ENCODE results near the gene CHL1. TPM values are rescaled to one million over a fixed set of nuclear protein-coding genes. Genes with fewer than 3 reads are reported as not detected.

Gene CHL1
- polyA plus RNA-seq, 4 donors, result under 0.01 to 6.6 (median 1.9) TPM

GRCh38 chr3:257826-258225 is 61.3 kb downstream of the CHL1 start:
- Histone ChIP-seq H3K9me3 (ENCODE audit: control insufficient read depth in 2 of 2, insufficient read depth in 1 of 2, low read depth in 1 of 2, low read length in 1 of 2) (no peaks in the 10 kb centered on the region), H3K4me1 (ENCODE audit: control insufficient read depth in 3 of 3, insufficient read depth in 2 of 3, low read depth in 1 of 3, low read length in 2 of 3) (no peaks in the 10 kb centered on the region), H3K4me3 (ENCODE audit: low read depth in 1 of 3, low read length in 3 of 3) (no peak overlapping the region), H3K36me3 (ENCODE audit: control insufficient read depth in 3 of 3, insufficient read depth in 2 of 3, low read depth in 1 of 3, low read length in 3 of 3) (no peaks in the 10 kb centered on the region), H3K27me3 (ENCODE audit: control insufficient read depth in 3 of 3, insufficient read depth in 3 of 3, low read length in 3 of 3) (no peaks in the 10 kb centered on the region), H3K27ac (ENCODE audit: low read depth in 1 of 3, low read length in 2 of 3) (no peak overlapping the region)
- whole genome bisulfite sequencing, 3 donors, result 72 to 79% (median 78%) methylated on average over 6 of the region's 6 CpGs
- DNase-seq (no peak), FAIRE-seq (no peak)

DNA sequence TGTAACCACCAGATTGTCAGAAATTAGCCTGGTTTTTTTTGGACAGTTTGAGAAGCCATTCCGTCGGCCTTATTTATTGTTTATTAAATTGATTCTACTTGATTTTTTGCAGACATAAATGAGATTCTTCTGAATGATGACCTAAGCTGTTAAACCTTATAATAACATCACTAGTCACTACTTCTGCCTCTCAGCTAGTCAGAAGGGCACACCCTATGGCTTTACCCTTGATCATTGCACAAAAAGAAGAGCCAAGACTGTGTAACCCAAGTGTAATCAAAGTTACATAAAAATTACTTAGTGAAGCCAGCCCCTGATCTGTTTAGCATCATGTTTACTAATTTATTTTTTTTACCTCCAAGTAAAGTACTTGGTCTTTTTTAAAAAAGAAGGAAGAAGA is 64.3 kb downstream of the CHL1 start:
- WGBS, 3 donors, result 79 to 90% (median 81%) methylated on average over 2 of the region's 2 CpGs
- FAIRE-seq, result no peak

GRCh38 chr3:263393-263792 is 66.8 kb downstream of the CHL1 start:
- DNase-seq (no peak), FAIRE-seq (no peak)
- Histone ChIP-seq H3K9me3 (ENCODE audit: control insufficient read depth in 2 of 2, insufficient read depth in 1 of 2, low read depth in 1 of 2, low read length in 1 of 2) (no peaks in the 10 kb centered on the region), H3K4me1 (ENCODE audit: control insufficient read depth in 3 of 3, insufficient read depth in 2 of 3, low read depth in 1 of 3, low read length in 2 of 3) (no peaks in the 10 kb centered on the region), H3K36me3 (ENCODE audit: control insufficient read depth in 3 of 3, insufficient read depth in 2 of 3, low read depth in 1 of 3, low read length in 3 of 3) (no peaks in the 10 kb centered on the region), H3K4me3 (ENCODE audit: low read depth in 1 of 3, low read length in 3 of 3) (no peak overlapping the region), H3K27me3 (ENCODE audit: control insufficient read depth in 3 of 3, insufficient read depth in 3 of 3, low read length in 3 of 3) (no peaks in the 10 kb centered on the region), H3K27ac (ENCODE audit: low read depth in 1 of 3, low read length in 2 of 3) (no peak overlapping the region)
- 55 to 85% (median 76%) methylated on average over 4 of the region's 4 CpGs for WGBS, 3 donors

More for the DNA sequence above, 64.3 kb downstream of the CHL1 start:
- no peak overlapping the region for H3K4me3 ChIP-seq (ENCODE audit: low read depth in 1 of 3, low read length in 3 of 3)
- no peak for DNase-seq
- H3K36me3 ChIP-seq (ENCODE audit: control insufficient read depth in 3 of 3, insufficient read depth in 2 of 3, low read depth in 1 of 3, low read length in 3 of 3), result no peaks in the 10 kb centered on the region
- no peaks in the 10 kb centered on the region for H3K4me1 ChIP-seq (ENCODE audit: control insufficient read depth in 3 of 3, insufficient read depth in 2 of 3, low read depth in 1 of 3, low read length in 2 of 3)
- no peaks in the 10 kb centered on the region for H3K9me3 ChIP-seq (ENCODE audit: control insufficient read depth in 2 of 2, insufficient read depth in 1 of 2, low read depth in 1 of 2, low read length in 1 of 2)
- no peaks in the 10 kb centered on the region for H3K27me3 ChIP-seq (ENCODE audit: control insufficient read depth in 3 of 3, insufficient read depth in 3 of 3, low read length in 3 of 3)
- H3K27ac ChIP-seq (ENCODE audit: low read depth in 1 of 3, low read length in 2 of 3), result no peak overlapping the region

GRCh38 chr3:264394-265156 is 68.0 kb downstream of the CHL1 start:
- 49 to 61% (median 54%) methylated on average over 9 of the region's 9 CpGs for WGBS, 3 donors
- FAIRE-seq, result no peak
- no peaks in the 10 kb centered on the region for H3K36me3 ChIP-seq (ENCODE audit: control insufficient read depth in 3 of 3, insufficient read depth in 2 of 3, low read depth in 1 of 3, low read length in 3 of 3)
- H3K9me3 ChIP-seq (ENCODE audit: control insufficient read depth in 2 of 2, insufficient read depth in 1 of 2, low read depth in 1 of 2, low read length in 1 of 2), result no peaks in the 10 kb centered on the region
- peak in 1 of 2 donors; percentile 7 for DNase-seq
- no peaks in the 10 kb centered on the region for H3K4me1 ChIP-seq (ENCODE audit: control insufficient read depth in 3 of 3, insufficient read depth in 2 of 3, low read depth in 1 of 3, low read length in 2 of 3)
- no peak overlapping the region for H3K4me3 ChIP-seq (ENCODE audit: low read depth in 1 of 3, low read length in 3 of 3)
- H3K27me3 ChIP-seq (ENCODE audit: control insufficient read depth in 3 of 3, insufficient read depth in 3 of 3, low read length in 3 of 3), result no peaks in the 10 kb centered on the region
- H3K27ac ChIP-seq (ENCODE audit: low read depth in 1 of 3, low read length in 2 of 3), result peak overlapping the region in 1 of 3 donors; percentile 53

DNA sequence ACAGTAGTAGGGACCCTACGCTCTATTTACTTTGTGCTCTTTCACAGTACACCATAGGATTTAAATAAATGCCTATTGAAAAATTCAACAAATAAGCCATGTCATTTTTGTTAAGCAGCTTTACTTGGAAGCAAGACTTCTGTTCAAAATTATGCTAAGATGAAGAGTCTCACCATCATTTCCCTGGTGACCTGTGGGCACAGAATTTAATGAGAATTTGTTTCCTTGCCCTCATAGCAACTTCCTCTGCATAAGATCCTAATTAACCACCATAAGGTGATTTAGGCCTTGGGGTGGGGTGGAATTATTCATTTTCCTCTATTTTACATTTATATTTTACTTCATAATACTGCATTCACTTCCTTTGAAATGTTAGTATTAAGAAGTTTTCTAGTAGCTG is 70.5 kb downstream of the CHL1 start:
- H3K27me3 ChIP-seq (ENCODE audit: control insufficient read depth in 3 of 3, insufficient read depth in 3 of 3, low read length in 3 of 3), result no peaks in the 10 kb centered on the region
- H3K9me3 ChIP-seq (ENCODE audit: control insufficient read depth in 2 of 2, insufficient read depth in 1 of 2, low read depth in 1 of 2, low read length in 1 of 2), result no peaks in the 10 kb centered on the region
- no peaks in the 10 kb centered on the region for H3K4me1 ChIP-seq (ENCODE audit: control insufficient read depth in 3 of 3, insufficient read depth in 2 of 3, low read depth in 1 of 3, low read length in 2 of 3)
- no peak overlapping the region for H3K27ac ChIP-seq (ENCODE audit: low read depth in 1 of 3, low read length in 2 of 3)
- no peak overlapping the region for H3K4me3 ChIP-seq (ENCODE audit: low read depth in 1 of 3, low read length in 3 of 3)
- no peaks in the 10 kb centered on the region for H3K36me3 ChIP-seq (ENCODE audit: control insufficient read depth in 3 of 3, insufficient read depth in 2 of 3, low read depth in 1 of 3, low read length in 3 of 3)
- FAIRE-seq (no peak), DNase-seq (no peak)
- WGBS, 3 donors, result 96 to 100% (median 96%) methylated on average over 1 of the region's 1 CpG

DNA sequence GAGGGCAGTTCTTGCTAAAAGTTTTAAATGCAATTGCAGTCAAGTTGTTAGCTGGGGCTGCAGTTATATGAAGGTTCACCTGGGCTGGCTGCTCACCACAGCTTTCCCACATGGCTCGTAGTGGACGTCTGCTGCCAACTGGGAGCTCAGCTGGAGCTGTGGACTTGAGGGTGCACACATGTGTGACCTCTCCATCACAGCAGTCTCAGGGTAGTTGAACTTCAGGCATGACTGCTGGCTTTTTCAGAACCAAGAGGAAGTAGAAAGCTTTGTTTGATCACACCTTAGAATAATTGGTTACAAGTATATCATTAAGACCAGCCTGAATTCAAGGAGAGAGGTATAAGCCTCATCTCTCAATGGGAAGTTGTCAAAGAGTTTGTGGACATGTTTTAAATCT is 74.1 kb downstream of the CHL1 start:
- no peaks in the 10 kb centered on the region for H3K27me3 ChIP-seq (ENCODE audit: control insufficient read depth in 3 of 3, insufficient read depth in 3 of 3, low read length in 3 of 3)
- no peak for FAIRE-seq
- DNase-seq, result no peak
- no peak overlapping the region for H3K27ac ChIP-seq (ENCODE audit: low read depth in 1 of 3, low read length in 2 of 3)
- no peaks in the 10 kb centered on the region for H3K36me3 ChIP-seq (ENCODE audit: control insufficient read depth in 3 of 3, insufficient read depth in 2 of 3, low read depth in 1 of 3, low read length in 3 of 3)
- no peaks in the 10 kb centered on the region for H3K9me3 ChIP-seq (ENCODE audit: control insufficient read depth in 2 of 2, insufficient read depth in 1 of 2, low read depth in 1 of 2, low read length in 1 of 2)
- no peak overlapping the region for H3K4me3 ChIP-seq (ENCODE audit: low read depth in 1 of 3, low read length in 3 of 3)
- no peaks in the 10 kb centered on the region for H3K4me1 ChIP-seq (ENCODE audit: control insufficient read depth in 3 of 3, insufficient read depth in 2 of 3, low read depth in 1 of 3, low read length in 2 of 3)
- 82 to 86% (median 84%) methylated on average over 2 of the region's 2 CpGs for WGBS, 3 donors

- 61 to 71% (median 63%) methylated on average over 2 of the region's 2 CpGs for WGBS, 3 donors
- no peaks in the 10 kb centered on the region for H3K36me3 ChIP-seq (ENCODE audit: control insufficient read depth in 3 of 3, insufficient read depth in 2 of 3, low read depth in 1 of 3, low read length in 3 of 3)
- peaks cover 0 to 3% (median 0%) of the 10 kb centered on the region in 3 donors for H3K27me3 ChIP-seq (ENCODE audit: control insufficient read depth in 3 of 3, insufficient read depth in 3 of 3, low read length in 3 of 3)
- no peak overlapping the region for H3K4me3 ChIP-seq (ENCODE audit: low read depth in 1 of 3, low read length in 3 of 3)
- FAIRE-seq (no peak), DNase-seq (no peak)
- H3K9me3 ChIP-seq (ENCODE audit: control insufficient read depth in 2 of 2, insufficient read depth in 1 of 2, low read depth in 1 of 2, low read length in 1 of 2), result no peaks in the 10 kb centered on the region
- H3K4me1 ChIP-seq (ENCODE audit: control insufficient read depth in 3 of 3, insufficient read depth in 2 of 3, low read depth in 1 of 3, low read length in 2 of 3), result no peaks in the 10 kb centered on the region
- H3K27ac ChIP-seq (ENCODE audit: low read depth in 1 of 3, low read length in 2 of 3), result no peak overlapping the region
These were observed 78.4 kb downstream of the CHL1 start for GRCh38 chr3:274927-275326.

- Histone ChIP-seq H3K4me1 (ENCODE audit: control insufficient read depth in 3 of 3, insufficient read depth in 2 of 3, low read depth in 1 of 3, low read length in 2 of 3) (no peaks in the 10 kb centered on the region), H3K27me3 (ENCODE audit: control insufficient read depth in 3 of 3, insufficient read depth in 3 of 3, low read length in 3 of 3) (peaks cover 0 to 3% (median 0%) of the 10 kb centered on the region in 3 donors), H3K9me3 (ENCODE audit: control insufficient read depth in 2 of 2, insufficient read depth in 1 of 2, low read depth in 1 of 2, low read length in 1 of 2) (no peaks in the 10 kb centered on the region), H3K27ac (ENCODE audit: low read depth in 1 of 3, low read length in 2 of 3) (no peak overlapping the region), H3K4me3 (ENCODE audit: low read depth in 1 of 3, low read length in 3 of 3) (no peak overlapping the region), H3K36me3 (ENCODE audit: control insufficient read depth in 3 of 3, insufficient read depth in 2 of 3, low read depth in 1 of 3, low read length in 3 of 3) (no peaks in the 10 kb centered on the region)
- FAIRE-seq, result no peak
- 67 to 93% (median 89%) methylated on average over 1 of the region's 1 CpG for WGBS, 3 donors
- no peak for DNase-seq
These were observed 81.3 kb downstream of the CHL1 start for GRCh38 chr3:277873-278272.

Data from small intestine (tissue), 7 donors.